Hepatocyte (in vitro differentiated cells): ENCODE measurements around the gene CAMK4. TPM values are rescaled to one million over a fixed set of nuclear protein-coding genes. Genes with fewer than 3 reads are reported as not detected.

Experiments
- DNase-seq: peaks from one replicate; pipeline ENCODE4 v3.0.0-alpha.2; 2016; ENCODE audit warnings: low spot score
- H2AFZ ChIP-seq: fragments of 200-600 bp; sonication (generic); 2 replicates; pipeline ENCODE4 v1.6.0; 2016; ENCODE audit warnings: antibody characterized with exemption, mild to moderate bottlenecking
- H3K27ac ChIP-seq: fragments of 200-600 bp; sonication (generic); 2 replicates; pipeline ENCODE4 v1.5.1; 2016; ENCODE audit warnings: mild to moderate bottlenecking
- H3K27me3 ChIP-seq: fragments of 200-600 bp; sonication (generic); 2 replicates; pipeline ENCODE4 v1.6.1; 2016
- H3K36me3 ChIP-seq: fragments of 200-600 bp; sonication (generic); replicated peaks from 2 replicates; pipeline ENCODE4 v1.5.1; 2016; ENCODE audit warnings: low read depth; ENCODE audit not compliant: insufficient read depth
- H3K4me1 ChIP-seq: fragments of 200-600 bp; sonication (generic); 2 replicates; pipeline ENCODE4 v1.5.1; 2016; ENCODE audit warnings: mild to moderate bottlenecking, moderate library complexity; ENCODE audit not compliant: insufficient read depth
- H3K4me2 ChIP-seq: fragments of 200-600 bp; sonication (generic); 2 replicates; pipeline ENCODE4 v1.6.0; 2016
- H3K4me3 ChIP-seq: fragments of 200-600 bp; sonication (generic); 2 replicates; pipeline ENCODE4 v1.5.1; 2016; ENCODE audit warnings: mild to moderate bottlenecking
- H3K79me2 ChIP-seq: fragments of 200-600 bp; sonication (generic); 2 replicates; pipeline ENCODE4 v1.6.0; 2017; ENCODE audit warnings: mild to moderate bottlenecking
- H3K9me2 ChIP-seq: fragments of 200-600 bp; sonication (generic); replicated peaks from 2 replicates; pipeline ENCODE4 v1.6.0; 2017; ENCODE audit warnings: mild to moderate bottlenecking; ENCODE audit not compliant: insufficient read depth
- H3K9me3 ChIP-seq: fragments of 200-600 bp; sonication (generic); 2 replicates; pipeline ENCODE4 v1.5.1; 2016; ENCODE audit warnings: low read depth, mild to moderate bottlenecking
- H4K20me1 ChIP-seq: fragments of 200-600 bp; sonication (generic); 2 replicates; pipeline ENCODE4 v1.6.0; 2016; ENCODE audit warnings: mild to moderate bottlenecking; ENCODE audit not compliant: insufficient read depth, poor library complexity, severe bottlenecking
- CTCF ChIP-seq: fragments of 200-600 bp; sonication (generic); IDR thresholded peaks from 2 replicates; pipeline ENCODE4 v1.5.1; 2016; ENCODE audit warnings: antibody characterized with exemption, mild to moderate bottlenecking; ENCODE audit not compliant: poor library complexity
- EZH2 ChIP-seq: fragments of 200-600 bp; sonication (generic); IDR thresholded peaks from 2 replicates; pipeline ENCODE4 v1.6.1; 2016; ENCODE audit warnings: antibody characterized with exemption, mild to moderate bottlenecking, borderline replicate concordance
- EZH2phosphoT487 ChIP-seq: fragments of 200-600 bp; sonication (generic); IDR thresholded peaks from one replicate; pipeline ENCODE4 v1.6.1; 2018; ENCODE audit warnings: antibody characterized with exemption, mild to moderate bottlenecking, low read depth, moderate library complexity; ENCODE audit not compliant: unreplicated experiment, severe bottlenecking
- WGBS: methylation state at CpG from one replicate; pipeline ENCODE4 v1.1.6; 2016; ENCODE audit warnings: low lambda C conversion rate; ENCODE audit errors: missing lambda C conversion rate; 5-methylcytosine and 5-hydroxymethylcytosine counted together
- polyA plus RNA-seq: library from polyadenylated mRNA; unstranded; fragments of >200 nt; fragmentation: Nextera tagmentation; extraction: Ambion mirVana; gene quantifications from 2 replicates; pipeline ENCODE4 v1.2.1, GENCODE V29; 2016
- total RNA-seq: library from RNA; depleted of rRNA; stranded (reverse); fragments of >200 nt; gene quantifications from 2 replicates; pipeline ENCODE4 v1.2.3, GENCODE V29; 2014

The CAMK4 gene
- 1.6 and 3.4 TPM in 2 replicates for total RNA-seq
- 0.64 and 1.0 TPM in 2 replicates for polyA plus RNA-seq

DNA sequence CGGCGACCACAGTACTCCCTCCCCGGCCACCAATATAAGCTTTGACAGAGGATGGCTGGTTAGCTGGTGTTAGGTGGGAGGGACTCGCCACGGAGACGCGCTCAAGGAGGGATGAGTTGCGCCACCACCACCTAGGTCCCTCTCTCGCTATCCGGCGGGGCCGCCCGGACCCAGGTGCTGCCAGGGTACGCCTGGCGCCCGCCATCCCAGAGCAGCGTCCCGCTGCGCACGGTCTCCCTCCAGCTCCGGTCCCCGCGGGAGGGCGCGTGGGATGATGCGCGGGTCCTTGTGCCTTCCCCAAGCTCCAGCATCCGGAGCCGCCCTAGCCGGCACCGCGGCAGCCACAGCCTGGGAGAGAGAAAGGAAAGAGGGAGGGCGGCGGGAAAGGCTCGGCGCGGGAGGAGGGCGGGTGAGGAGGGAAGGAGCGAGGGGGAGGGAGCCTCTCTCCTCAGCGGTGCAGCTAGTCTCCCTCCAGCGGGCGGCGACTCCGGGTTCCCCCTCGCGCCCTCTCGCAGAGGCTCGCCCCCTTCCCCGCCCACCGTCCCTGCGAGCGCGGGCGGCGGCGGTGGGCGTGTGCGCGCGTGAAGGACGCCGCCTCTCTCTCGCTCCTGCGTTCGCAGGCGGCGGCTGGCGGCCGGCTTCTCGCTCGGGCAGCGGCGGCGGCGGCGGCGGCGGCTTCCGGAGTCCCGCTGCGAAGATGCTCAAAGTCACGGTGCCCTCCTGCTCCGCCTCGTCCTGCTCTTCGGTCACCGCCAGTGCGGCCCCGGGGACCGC lies at the start of gene CAMK4:
Gene CAMK4 (plus strand): TSS at position 598 of the 774 bp plus-strand sequence. CDS start 100 bp downstream, at position 698.
- peak within 1 kb of the TSS; percentile 93 for H3K4me2 ChIP-seq
- H2AFZ ChIP-seq = peak within 1 kb of the TSS; percentile 94
- H3K79me2 ChIP-seq = no peaks in the 10 kb centered on the region
- H3K36me3 ChIP-seq = no peaks in the 10 kb centered on the region
- H4K20me1 ChIP-seq = no peaks in the 10 kb centered on the region
- DNase-seq = peak; percentile 86
- no peaks in the 10 kb centered on the region for H3K4me1 ChIP-seq
- H3K27ac ChIP-seq = no peak within 1 kb of the TSS
- H3K9me3 ChIP-seq = no peaks in the 10 kb centered on the region
- TF ChIP-seq EZH2 = peak; percentile 38
- no peak for TF ChIP-seq CTCF
- H3K27me3 ChIP-seq = peaks cover 51% of the 10 kb centered on the region
- WGBS = under 1% methylated on average over 49 of the region's 89 CpGs
- H3K9me2 ChIP-seq = no peaks in the 10 kb centered on the region
- H3K4me3 ChIP-seq = peak within 1 kb of the TSS; percentile 78

DNA sequence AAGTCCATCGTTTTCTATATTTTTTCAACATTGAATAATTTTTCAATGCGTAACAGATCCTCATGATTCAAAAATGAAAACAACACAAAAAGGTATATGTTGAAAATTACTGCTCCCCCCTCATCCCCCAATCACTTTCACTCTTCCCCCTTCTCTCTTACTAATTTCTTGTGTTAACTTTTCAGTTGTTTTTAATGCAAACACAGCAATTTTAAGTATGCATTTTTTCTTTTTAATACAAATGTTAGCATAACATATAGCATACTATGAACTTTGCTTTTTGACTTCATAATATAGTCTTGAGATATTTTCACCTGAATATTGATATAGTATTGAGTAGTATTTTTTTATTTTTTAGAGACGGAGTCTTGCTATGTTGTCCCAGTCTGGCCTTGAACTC lies 41.1 kb upstream of the CAMK4 start:
- Histone ChIP-seq H3K4me3 (no peak overlapping the region), H3K4me2 (no peak overlapping the region), H2AFZ (no peak overlapping the region), H3K79me2 (no peaks in the 10 kb centered on the region), H3K4me1 (no peaks in the 10 kb centered on the region), H3K27ac (no peak overlapping the region), H3K9me3 (no peaks in the 10 kb centered on the region), H4K20me1 (no peaks in the 10 kb centered on the region), H3K9me2 (no peaks in the 10 kb centered on the region), H3K36me3 (no peaks in the 10 kb centered on the region), H3K27me3 (no peaks in the 10 kb centered on the region)
- DNase-seq = no peak
- TF ChIP-seq EZH2 = no peak
- no peak for TF ChIP-seq EZH2phosphoT487
- TF ChIP-seq CTCF = no peak
- 90% methylated on average over 3 of the region's 3 CpGs for WGBS

DNA sequence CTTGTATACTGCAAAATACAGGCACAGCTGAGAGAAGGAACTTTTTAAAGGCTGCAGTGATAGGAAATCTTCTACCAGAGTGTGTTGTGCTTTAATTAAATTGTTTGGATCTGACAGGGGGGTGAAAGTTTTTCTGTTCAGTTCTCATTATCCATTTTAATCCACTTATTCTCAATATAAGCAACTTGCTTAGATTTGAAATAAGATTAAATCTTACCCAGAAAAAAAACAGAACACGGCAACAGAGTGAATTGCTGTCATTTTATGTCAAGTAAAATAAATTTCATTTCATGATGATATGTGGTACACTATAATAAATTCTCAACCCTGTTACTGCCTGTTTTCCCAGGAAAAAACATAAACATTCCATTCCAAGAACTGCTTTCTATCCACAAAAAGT lies 37.1 kb upstream of the CAMK4 start:
- no peak for TF ChIP-seq CTCF
- TF ChIP-seq EZH2phosphoT487 = no peak
- 82% methylated on average over 1 of the region's 1 CpG for WGBS

More for the DNA sequence above, 37.1 kb upstream of the CAMK4 start:
- H3K79me2 ChIP-seq = no peaks in the 10 kb centered on the region
- H3K4me3 ChIP-seq = no peak overlapping the region
- no peak overlapping the region for H2AFZ ChIP-seq
- no peaks in the 10 kb centered on the region for H3K9me3 ChIP-seq
- no peak for DNase-seq
- no peak overlapping the region for H3K4me2 ChIP-seq
- no peaks in the 10 kb centered on the region for H3K4me1 ChIP-seq
- H3K27ac ChIP-seq = no peak overlapping the region
- peaks cover 2% of the 10 kb centered on the region for H3K27me3 ChIP-seq
- no peaks in the 10 kb centered on the region for H3K36me3 ChIP-seq
- no peaks in the 10 kb centered on the region for H3K9me2 ChIP-seq
- no peaks in the 10 kb centered on the region for H4K20me1 ChIP-seq
